Neural cell (in vitro differentiated cells): ENCODE results near the gene NDEL1.

Experiments used
- EP300 ChIP-seq: fragments of 450-650 bp; conservative IDR thresholded peaks from 2 replicates; pipeline ENCODE4 v1.6.1; 2014; ENCODE audit warnings: antibody characterized with exemption, mild to moderate bottlenecking, moderate library complexity; ENCODE audit not compliant: poor library complexity, severe bottlenecking
- POLR2AphosphoS5 ChIP-seq: IDR thresholded peaks from 2 replicates; pipeline ENCODE4 v1.6.1; 2012
- RAD21 ChIP-seq: fragments of 450-650 bp; conservative IDR thresholded peaks from 2 replicates; pipeline ENCODE4 v1.6.1; 2014; ENCODE audit warnings: antibody characterized with exemption, mild to moderate bottlenecking, moderate library complexity
- SMC3 ChIP-seq: fragments of 450-650 bp; conservative IDR thresholded peaks from 2 replicates; pipeline ENCODE4 v1.6.1; 2014; ENCODE audit warnings: antibody characterized with exemption, mild to moderate bottlenecking, moderate library complexity; ENCODE audit not compliant: poor library complexity
- TF ChIP-seq, protein P1 (sequence below): IDR thresholded peaks from 2 replicates; pipeline ENCODE4 v1.6.1; 2012; ENCODE audit warnings: borderline replicate concordance
- TF ChIP-seq, protein P2 (sequence below): fragments of 450-650 bp; IDR thresholded peaks from 2 replicates; pipeline ENCODE4 v1.5.1; 2014; ENCODE audit warnings: antibody characterized with exemption, mild to moderate bottlenecking, moderate library complexity; ENCODE audit not compliant: poor library complexity, severe bottlenecking

DNA sequence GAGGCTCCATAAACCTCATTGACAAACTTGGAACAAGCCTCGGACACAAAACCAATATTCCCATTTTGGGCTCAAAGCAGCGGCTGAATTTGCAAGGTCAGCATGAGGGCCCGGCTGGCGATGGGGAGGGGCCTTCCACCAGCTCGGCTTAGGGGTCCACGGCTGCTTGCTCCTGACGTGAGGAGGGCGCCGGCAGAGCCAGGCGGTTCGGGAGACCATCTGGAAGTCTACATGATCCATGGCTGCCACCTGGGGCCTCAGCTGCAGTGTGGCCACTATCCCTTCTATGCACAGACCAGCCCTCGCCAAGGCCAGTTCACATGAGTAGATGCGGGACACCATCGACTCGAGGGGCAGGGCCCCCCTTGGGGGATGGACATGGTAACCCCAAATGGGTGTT, 39.1 kb downstream of the NDEL1 start:
- TF ChIP-seq, protein P1, sequence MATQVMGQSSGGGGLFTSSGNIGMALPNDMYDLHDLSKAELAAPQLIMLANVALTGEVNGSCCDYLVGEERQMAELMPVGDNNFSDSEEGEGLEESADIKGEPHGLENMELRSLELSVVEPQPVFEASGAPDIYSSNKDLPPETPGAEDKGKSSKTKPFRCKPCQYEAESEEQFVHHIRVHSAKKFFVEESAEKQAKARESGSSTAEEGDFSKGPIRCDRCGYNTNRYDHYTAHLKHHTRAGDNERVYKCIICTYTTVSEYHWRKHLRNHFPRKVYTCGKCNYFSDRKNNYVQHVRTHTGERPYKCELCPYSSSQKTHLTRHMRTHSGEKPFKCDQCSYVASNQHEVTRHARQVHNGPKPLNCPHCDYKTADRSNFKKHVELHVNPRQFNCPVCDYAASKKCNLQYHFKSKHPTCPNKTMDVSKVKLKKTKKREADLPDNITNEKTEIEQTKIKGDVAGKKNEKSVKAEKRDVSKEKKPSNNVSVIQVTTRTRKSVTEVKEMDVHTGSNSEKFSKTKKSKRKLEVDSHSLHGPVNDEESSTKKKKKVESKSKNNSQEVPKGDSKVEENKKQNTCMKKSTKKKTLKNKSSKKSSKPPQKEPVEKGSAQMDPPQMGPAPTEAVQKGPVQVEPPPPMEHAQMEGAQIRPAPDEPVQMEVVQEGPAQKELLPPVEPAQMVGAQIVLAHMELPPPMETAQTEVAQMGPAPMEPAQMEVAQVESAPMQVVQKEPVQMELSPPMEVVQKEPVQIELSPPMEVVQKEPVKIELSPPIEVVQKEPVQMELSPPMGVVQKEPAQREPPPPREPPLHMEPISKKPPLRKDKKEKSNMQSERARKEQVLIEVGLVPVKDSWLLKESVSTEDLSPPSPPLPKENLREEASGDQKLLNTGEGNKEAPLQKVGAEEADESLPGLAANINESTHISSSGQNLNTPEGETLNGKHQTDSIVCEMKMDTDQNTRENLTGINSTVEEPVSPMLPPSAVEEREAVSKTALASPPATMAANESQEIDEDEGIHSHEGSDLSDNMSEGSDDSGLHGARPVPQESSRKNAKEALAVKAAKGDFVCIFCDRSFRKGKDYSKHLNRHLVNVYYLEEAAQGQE = no peak
- TF ChIP-seq, protein P2, sequence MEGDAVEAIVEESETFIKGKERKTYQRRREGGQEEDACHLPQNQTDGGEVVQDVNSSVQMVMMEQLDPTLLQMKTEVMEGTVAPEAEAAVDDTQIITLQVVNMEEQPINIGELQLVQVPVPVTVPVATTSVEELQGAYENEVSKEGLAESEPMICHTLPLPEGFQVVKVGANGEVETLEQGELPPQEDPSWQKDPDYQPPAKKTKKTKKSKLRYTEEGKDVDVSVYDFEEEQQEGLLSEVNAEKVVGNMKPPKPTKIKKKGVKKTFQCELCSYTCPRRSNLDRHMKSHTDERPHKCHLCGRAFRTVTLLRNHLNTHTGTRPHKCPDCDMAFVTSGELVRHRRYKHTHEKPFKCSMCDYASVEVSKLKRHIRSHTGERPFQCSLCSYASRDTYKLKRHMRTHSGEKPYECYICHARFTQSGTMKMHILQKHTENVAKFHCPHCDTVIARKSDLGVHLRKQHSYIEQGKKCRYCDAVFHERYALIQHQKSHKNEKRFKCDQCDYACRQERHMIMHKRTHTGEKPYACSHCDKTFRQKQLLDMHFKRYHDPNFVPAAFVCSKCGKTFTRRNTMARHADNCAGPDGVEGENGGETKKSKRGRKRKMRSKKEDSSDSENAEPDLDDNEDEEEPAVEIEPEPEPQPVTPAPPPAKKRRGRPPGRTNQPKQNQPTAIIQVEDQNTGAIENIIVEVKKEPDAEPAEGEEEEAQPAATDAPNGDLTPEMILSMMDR = no peak
- TF ChIP-seq EP300 (no peak), RAD21 (no peak), POLR2AphosphoS5 (no peak), SMC3 (no peak)
